HS-5 (cell line): ENCODE data around the gene ALDH3B2.
A peak's percentile ranks its signal among the peaks of the same experiment; 100 is the strongest.
"Not testable (repeated sequence)": the region's sequence is repeated elsewhere in the genome, so short reads cannot be mapped to it uniquely, and the experiment has no call there.

Experiments
- DNase-seq: peaks from one replicate; pipeline ENCODE4 v3.0.0-alpha.2; 2012; ENCODE audit warnings: low read depth

ALDH3B2 gene

GRCh38 chr11:67629386-67630227 is 44.8 kb downstream of the ALDH3B2 start, which contains the start of gene NUDT8:
Gene NUDT8 (minus strand): TSS chr11:67629937. CDS start chr11:67629911, 26 bp downstream.
- peak; percentile 28 for DNase-seq

- DNase-seq, result no peak
These were observed 45.6 kb downstream of the ALDH3B2 start for GRCh38 chr11:67628710-67629385.

- no peak for DNase-seq
These were observed 46.4 kb downstream of the ALDH3B2 start for GRCh38 chr11:67627812-67628624.

- DNase-seq, result no peak
These were observed 47.0 kb downstream of the ALDH3B2 start for GRCh38 chr11:67627441-67627811.

GRCh38 chr11:67626970-67627369 is 47.5 kb downstream of the ALDH3B2 start:
- no peak for DNase-seq

- not testable (repeated sequence) for DNase-seq
These were observed 48.1 kb downstream of the ALDH3B2 start for GRCh38 chr11:67626131-67626833.

GRCh38 chr11:67623795-67624194 is 50.6 kb downstream of the ALDH3B2 start:
- not testable (repeated sequence) for DNase-seq

GRCh38 chr11:67622905-67623304 is 51.5 kb downstream of the ALDH3B2 start:
- DNase-seq, result not testable (repeated sequence)

- not testable (repeated sequence) for DNase-seq
These were observed 52.5 kb downstream of the ALDH3B2 start for GRCh38 chr11:67621928-67622327.

- DNase-seq, result not testable (repeated sequence)
These were observed 53.8 kb downstream of the ALDH3B2 start for GRCh38 chr11:67620621-67621020.

GRCh38 chr11:67619683-67620618 is 54.5 kb downstream of the ALDH3B2 start:
- DNase-seq, result not testable (repeated sequence)

GRCh38 chr11:67618901-67619659 is 55.3 kb downstream of the ALDH3B2 start:
- DNase-seq, result not testable (repeated sequence)

- no peak for DNase-seq
These were observed 57.0 kb downstream of the ALDH3B2 start for GRCh38 chr11:67617243-67617953.

- no peak for DNase-seq
These were observed 57.8 kb downstream of the ALDH3B2 start for GRCh38 chr11:67616431-67617242.

- no peak for DNase-seq
These were observed 58.5 kb downstream of the ALDH3B2 start for GRCh38 chr11:67615728-67616430.

GRCh38 chr11:67614730-67615714 is 59.4 kb downstream of the ALDH3B2 start:
- no peak for DNase-seq
